Measurements from ENCODE around the gene UST. TPM values are rescaled to one million over a fixed set of nuclear protein-coding genes. Genes with fewer than 3 reads are reported as not detected.

Gene UST
- total RNA-seq, 1 experiment from 2014 or later, result 32.1 TPM

DNA sequence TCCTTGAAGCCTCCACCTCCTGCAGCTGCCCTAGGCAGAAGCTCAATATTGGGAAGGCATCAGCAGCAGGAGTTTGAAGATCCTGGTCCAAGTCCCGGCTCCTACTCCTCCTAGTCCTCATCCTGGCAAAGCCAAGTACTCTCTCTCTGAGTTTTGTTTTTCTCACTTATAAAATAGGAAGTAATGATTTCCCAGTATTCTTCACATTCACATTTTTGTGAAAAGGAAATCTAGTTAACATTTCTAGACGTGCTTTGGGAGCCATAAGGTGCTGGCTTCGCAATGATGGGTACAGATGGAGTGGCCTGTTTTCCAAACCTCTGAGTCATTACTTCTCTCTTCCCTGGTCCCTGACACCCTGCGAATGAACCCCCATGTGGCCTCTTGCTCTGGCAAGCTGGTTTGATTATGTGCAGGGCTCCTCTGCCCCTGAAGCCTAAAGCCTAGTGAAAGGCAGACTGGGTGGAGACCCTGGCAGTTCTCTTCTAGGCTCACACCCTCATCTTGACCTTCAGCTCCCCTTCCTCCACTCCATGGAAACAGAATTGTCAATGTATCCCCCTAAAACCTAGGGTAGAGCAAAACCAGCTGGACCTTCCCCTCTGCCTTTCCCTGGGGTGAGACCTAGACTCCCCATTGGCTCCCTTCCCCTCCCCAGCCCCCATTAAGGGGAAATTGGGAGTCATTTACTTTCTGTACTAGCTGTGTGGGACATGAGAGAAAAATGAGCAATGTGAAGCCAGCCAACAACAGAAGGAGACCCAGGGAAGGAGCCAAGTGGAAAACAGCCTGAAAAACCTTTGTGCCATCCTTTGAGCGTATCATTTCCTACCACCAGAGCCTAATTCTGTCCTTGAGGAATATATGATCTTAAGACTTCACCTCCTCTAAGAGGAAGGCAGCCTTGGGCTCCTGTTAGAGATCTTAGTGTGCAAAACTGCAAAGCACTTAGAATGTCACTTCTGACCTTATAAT lies 158.4 kb downstream of the UST start:
- ATAC-seq, result no peak
- peaks cover 9% of the 10 kb centered on the region for H3K36me3 Mint-ChIP-seq

DNA sequence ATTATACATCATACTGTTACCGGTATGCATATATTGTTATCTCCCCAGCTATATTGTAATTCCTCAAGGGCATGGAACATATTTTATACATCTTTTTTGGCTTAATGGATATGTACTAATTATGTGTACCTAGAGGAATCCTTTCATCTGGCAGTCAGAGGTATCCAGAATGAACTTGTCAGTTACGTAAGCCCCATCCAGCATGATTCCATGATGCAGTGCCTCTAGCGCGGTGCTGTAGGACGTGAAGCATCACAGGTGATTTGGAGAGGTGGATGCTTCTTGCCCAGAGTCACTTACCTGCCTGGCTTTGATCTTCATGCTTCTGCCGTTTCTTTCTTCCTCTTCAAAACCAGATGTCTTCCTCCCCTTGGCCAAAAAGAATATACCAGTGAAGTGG lies 159.1 kb downstream of the UST start:
- DNase-seq (ENCODE audit: low spot score) (no peak), ATAC-seq (no peak)
- Mint-ChIP-seq H3K4me1 (peaks cover 24% of the 10 kb centered on the region), H3K27me3 (ENCODE audit: low read depth) (no peaks in the 10 kb centered on the region), H3K36me3 (peaks cover 2% of the 10 kb centered on the region), H3K27ac (no peak overlapping the region), H3K4me3 (no peak overlapping the region), H3K9me3 (no peaks in the 10 kb centered on the region)
- ChIA-PET POLR2A (no interaction called here), CTCF (no interaction called here)
- TF ChIP-seq SOX15 (CRISPR knock-in tag; IDR thresholded peaks at IDR 0.05) (no peak), ZNF232 (CRISPR knock-in tag; IDR thresholded peaks at IDR 0.05) (no peak), ZNF671 (CRISPR knock-in tag; IDR thresholded peaks at IDR 0.05) (no peak), ELF4 (CRISPR knock-in tag; IDR thresholded peaks at IDR 0.05; ENCODE audit: low read depth) (no peak), ZNF121 (CRISPR knock-in tag; IDR thresholded peaks at IDR 0.05) (no peak), PRRX2 (CRISPR knock-in tag; IDR thresholded peaks at IDR 0.05) (no peak), FOXJ3 (CRISPR knock-in tag; IDR thresholded peaks at IDR 0.05; ENCODE audit: borderline replicate concordance) (no peak), ARID4B (CRISPR knock-in tag; IDR thresholded peaks at IDR 0.05; ENCODE audit: borderline replicate concordance) (no peak)
- TF ChIP-seq, protein P1, sequence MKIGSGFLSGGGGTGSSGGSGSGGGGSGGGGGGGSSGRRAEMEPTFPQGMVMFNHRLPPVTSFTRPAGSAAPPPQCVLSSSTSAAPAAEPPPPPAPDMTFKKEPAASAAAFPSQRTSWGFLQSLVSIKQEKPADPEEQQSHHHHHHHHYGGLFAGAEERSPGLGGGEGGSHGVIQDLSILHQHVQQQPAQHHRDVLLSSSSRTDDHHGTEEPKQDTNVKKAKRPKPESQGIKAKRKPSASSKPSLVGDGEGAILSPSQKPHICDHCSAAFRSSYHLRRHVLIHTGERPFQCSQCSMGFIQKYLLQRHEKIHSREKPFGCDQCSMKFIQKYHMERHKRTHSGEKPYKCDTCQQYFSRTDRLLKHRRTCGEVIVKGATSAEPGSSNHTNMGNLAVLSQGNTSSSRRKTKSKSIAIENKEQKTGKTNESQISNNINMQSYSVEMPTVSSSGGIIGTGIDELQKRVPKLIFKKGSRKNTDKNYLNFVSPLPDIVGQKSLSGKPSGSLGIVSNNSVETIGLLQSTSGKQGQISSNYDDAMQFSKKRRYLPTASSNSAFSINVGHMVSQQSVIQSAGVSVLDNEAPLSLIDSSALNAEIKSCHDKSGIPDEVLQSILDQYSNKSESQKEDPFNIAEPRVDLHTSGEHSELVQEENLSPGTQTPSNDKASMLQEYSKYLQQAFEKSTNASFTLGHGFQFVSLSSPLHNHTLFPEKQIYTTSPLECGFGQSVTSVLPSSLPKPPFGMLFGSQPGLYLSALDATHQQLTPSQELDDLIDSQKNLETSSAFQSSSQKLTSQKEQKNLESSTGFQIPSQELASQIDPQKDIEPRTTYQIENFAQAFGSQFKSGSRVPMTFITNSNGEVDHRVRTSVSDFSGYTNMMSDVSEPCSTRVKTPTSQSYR (CRISPR knock-in tag; IDR thresholded peaks at IDR 0.05), result no peak
- TF ChIP-seq, protein P2, sequence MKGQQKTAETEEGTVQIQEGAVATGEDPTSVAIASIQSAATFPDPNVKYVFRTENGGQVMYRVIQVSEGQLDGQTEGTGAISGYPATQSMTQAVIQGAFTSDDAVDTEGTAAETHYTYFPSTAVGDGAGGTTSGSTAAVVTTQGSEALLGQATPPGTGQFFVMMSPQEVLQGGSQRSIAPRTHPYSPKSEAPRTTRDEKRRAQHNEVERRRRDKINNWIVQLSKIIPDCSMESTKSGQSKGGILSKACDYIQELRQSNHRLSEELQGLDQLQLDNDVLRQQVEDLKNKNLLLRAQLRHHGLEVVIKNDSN (CRISPR knock-in tag; IDR thresholded peaks at IDR 0.05), result no peak
- TF ChIP-seq, protein P3, sequence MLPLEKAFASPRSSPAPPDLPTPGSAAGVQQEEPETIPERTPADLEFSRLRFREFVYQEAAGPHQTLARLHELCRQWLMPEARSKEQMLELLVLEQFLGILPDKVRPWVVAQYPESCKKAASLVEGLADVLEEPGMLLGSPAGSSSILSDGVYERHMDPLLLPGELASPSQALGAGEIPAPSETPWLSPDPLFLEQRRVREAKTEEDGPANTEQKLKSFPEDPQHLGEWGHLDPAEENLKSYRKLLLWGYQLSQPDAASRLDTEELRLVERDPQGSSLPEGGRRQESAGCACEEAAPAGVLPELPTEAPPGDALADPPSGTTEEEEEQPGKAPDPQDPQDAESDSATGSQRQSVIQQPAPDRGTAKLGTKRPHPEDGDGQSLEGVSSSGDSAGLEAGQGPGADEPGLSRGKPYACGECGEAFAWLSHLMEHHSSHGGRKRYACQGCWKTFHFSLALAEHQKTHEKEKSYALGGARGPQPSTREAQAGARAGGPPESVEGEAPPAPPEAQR (CRISPR knock-in tag; IDR thresholded peaks at IDR 0.05), result no peak

More for the DNA sequence above, 158.4 kb downstream of the UST start:
- ChIA-PET CTCF (no interaction called here), POLR2A (no interaction called here)
- no peak for DNase-seq (ENCODE audit: low spot score)
- peaks cover 4% of the 10 kb centered on the region for H3K9me3 Mint-ChIP-seq
- H3K27ac Mint-ChIP-seq, result peak overlapping the region; percentile 29; the same call in 1 of the 2 replicates
- no peak overlapping the region for H3K4me3 Mint-ChIP-seq
- TF ChIP-seq MXD4 (CRISPR knock-in tag; IDR thresholded peaks at IDR 0.05; ENCODE audit: borderline replicate concordance) (no peak), ATF1 (CRISPR knock-in tag; IDR thresholded peaks at IDR 0.05) (no peak), ZNF416 (CRISPR knock-in tag; IDR thresholded peaks at IDR 0.05) (no peak), ZNF263 (CRISPR knock-in tag; IDR thresholded peaks at IDR 0.05; ENCODE audit: low read depth) (no peak), RELA (CRISPR knock-in tag; IDR thresholded peaks at IDR 0.05; ENCODE audit: borderline replicate concordance) (no peak), SMAD3 (CRISPR knock-in tag; IDR thresholded peaks at IDR 0.05; ENCODE audit: borderline replicate concordance) (no peak), ZBTB43 (CRISPR knock-in tag; IDR thresholded peaks at IDR 0.05) (no peak), IRF2 (CRISPR knock-in tag; IDR thresholded peaks at IDR 0.05; ENCODE audit: borderline replicate concordance, low read depth) (no peak), PRRX2 (CRISPR knock-in tag; IDR thresholded peaks at IDR 0.05) (no peak), OVOL2 (CRISPR knock-in tag; IDR thresholded peaks at IDR 0.05; ENCODE audit: borderline replicate concordance) (no peak), ZNF232 (CRISPR knock-in tag; IDR thresholded peaks at IDR 0.05) (no peak), CREM (CRISPR knock-in tag; IDR thresholded peaks at IDR 0.05) (no peak), ATF3 (CRISPR knock-in tag; conservative IDR thresholded peaks at IDR 0.05) (no peak), ELF4 (CRISPR knock-in tag; IDR thresholded peaks at IDR 0.05; ENCODE audit: low read depth) (no peak), NFATC4 (CRISPR knock-in tag; IDR thresholded peaks at IDR 0.05) (no peak)
- TF ChIP-seq, protein P4, sequence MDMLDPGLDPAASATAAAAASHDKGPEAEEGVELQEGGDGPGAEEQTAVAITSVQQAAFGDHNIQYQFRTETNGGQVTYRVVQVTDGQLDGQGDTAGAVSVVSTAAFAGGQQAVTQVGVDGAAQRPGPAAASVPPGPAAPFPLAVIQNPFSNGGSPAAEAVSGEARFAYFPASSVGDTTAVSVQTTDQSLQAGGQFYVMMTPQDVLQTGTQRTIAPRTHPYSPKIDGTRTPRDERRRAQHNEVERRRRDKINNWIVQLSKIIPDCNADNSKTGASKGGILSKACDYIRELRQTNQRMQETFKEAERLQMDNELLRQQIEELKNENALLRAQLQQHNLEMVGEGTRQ (CRISPR knock-in tag; IDR thresholded peaks at IDR 0.05), result no peak
- TF ChIP-seq, protein P2 (CRISPR knock-in tag; IDR thresholded peaks at IDR 0.05), result no peak
- H3K4me1 Mint-ChIP-seq, result peaks cover 18% of the 10 kb centered on the region
- H3K27me3 Mint-ChIP-seq (ENCODE audit: low read depth), result no peaks in the 10 kb centered on the region

Measured in WTC11 (cell line).